ENCODE results near the gene TTC28. TPM values are rescaled to one million over a fixed set of nuclear protein-coding genes. Genes with fewer than 3 reads are reported as not detected.

Gene TTC28
- total RNA-seq, 3 donors from 2014 or later: 0.66 to 0.90 (median 0.71) TPM

GRCh38 chr22:28241656-28242290 is 437.9 kb downstream of the TTC28 start:
- no peaks in the 10 kb centered on the region for H3K4me1 Mint-ChIP-seq (ENCODE audit: low read depth)
- no peaks in the 10 kb centered on the region for H3K9me3 Mint-ChIP-seq
- H3K36me3 Mint-ChIP-seq (ENCODE audit: insufficient read depth): no peaks in the 10 kb centered on the region
- no peak for DNase-seq
- H3K27me3 Mint-ChIP-seq (ENCODE audit: low read depth): no peaks in the 10 kb centered on the region
- no peak overlapping the region for H3K4me3 Mint-ChIP-seq
- no peak for ATAC-seq

GRCh38 chr22:28239941-28240340 is 439.7 kb downstream of the TTC28 start:
- no peak for DNase-seq
- Mint-ChIP-seq H3K4me3 (no peak overlapping the region), H3K27me3 (ENCODE audit: low read depth) (no peaks in the 10 kb centered on the region), H3K36me3 (ENCODE audit: insufficient read depth) (no peaks in the 10 kb centered on the region), H3K9me3 (no peaks in the 10 kb centered on the region), H3K4me1 (ENCODE audit: low read depth) (no peaks in the 10 kb centered on the region)
- ATAC-seq: no peak

GRCh38 chr22:28237783-28238182 is 441.9 kb downstream of the TTC28 start:
- Mint-ChIP-seq H3K4me1 (ENCODE audit: low read depth) (no peaks in the 10 kb centered on the region), H3K36me3 (ENCODE audit: insufficient read depth) (no peaks in the 10 kb centered on the region), H3K4me3 (no peak overlapping the region), H3K27me3 (ENCODE audit: low read depth) (no peaks in the 10 kb centered on the region), H3K9me3 (no peaks in the 10 kb centered on the region)
- ATAC-seq (no peak), DNase-seq (no peak)

DNA sequence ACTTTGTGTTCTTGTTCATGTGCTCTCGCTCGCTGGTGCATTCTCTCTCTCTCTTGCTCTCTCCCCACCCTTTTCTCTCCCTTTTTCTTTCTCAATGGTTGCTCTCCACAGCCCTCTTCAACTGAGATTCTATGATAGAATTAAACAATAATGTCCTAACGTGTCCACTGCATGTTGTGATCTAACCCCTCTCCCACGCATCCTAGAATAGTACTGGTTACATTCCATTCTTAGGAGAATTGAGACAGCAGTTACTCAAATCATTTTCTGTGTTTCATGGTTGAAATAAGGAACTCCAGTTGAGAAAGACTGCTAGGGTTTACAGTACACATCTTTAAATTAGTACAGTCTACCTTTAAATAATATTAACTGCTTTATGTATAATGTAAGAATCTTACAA is 442.5 kb downstream of the TTC28 start:
- H3K36me3 Mint-ChIP-seq (ENCODE audit: insufficient read depth): no peaks in the 10 kb centered on the region
- ATAC-seq (no peak), DNase-seq (no peak)
- no peaks in the 10 kb centered on the region for H3K9me3 Mint-ChIP-seq
- no peaks in the 10 kb centered on the region for H3K4me1 Mint-ChIP-seq (ENCODE audit: low read depth)
- H3K27me3 Mint-ChIP-seq (ENCODE audit: low read depth): no peaks in the 10 kb centered on the region
- no peak overlapping the region for H3K4me3 Mint-ChIP-seq

DNA sequence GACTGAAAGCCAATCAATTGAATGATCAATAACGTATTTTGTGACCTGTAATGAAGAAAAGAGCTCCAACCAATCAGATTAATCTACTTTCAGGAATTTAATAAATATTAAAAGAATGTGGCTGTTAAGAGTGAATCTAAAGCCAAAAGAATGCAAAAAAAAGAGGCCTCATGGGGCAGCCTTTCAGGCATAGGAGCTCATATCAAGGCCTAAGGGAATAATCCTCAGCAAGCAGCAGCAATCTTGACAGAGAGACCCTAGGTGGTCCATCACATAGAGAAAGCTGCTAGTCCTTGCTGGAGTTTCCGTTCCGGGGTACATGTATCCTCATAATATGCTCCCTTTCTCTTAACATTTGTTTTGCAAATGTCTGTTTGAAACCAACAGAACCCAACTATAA is 447.4 kb downstream of the TTC28 start:
- Mint-ChIP-seq H3K36me3 (ENCODE audit: insufficient read depth) (no peaks in the 10 kb centered on the region), H3K4me1 (ENCODE audit: low read depth) (no peaks in the 10 kb centered on the region), H3K4me3 (no peak overlapping the region), H3K9me3 (no peaks in the 10 kb centered on the region), H3K27me3 (ENCODE audit: low read depth) (peaks cover 2% of the 10 kb centered on the region)
- ATAC-seq: no peak
- no peak for DNase-seq

GRCh38 chr22:28231441-28231840 is 448.2 kb downstream of the TTC28 start:
- DNase-seq (no peak), ATAC-seq (no peak)
- no peaks in the 10 kb centered on the region for H3K9me3 Mint-ChIP-seq
- H3K4me3 Mint-ChIP-seq: no peak overlapping the region
- peaks cover 4% of the 10 kb centered on the region for H3K27me3 Mint-ChIP-seq (ENCODE audit: low read depth)
- H3K36me3 Mint-ChIP-seq (ENCODE audit: insufficient read depth): no peaks in the 10 kb centered on the region
- no peaks in the 10 kb centered on the region for H3K4me1 Mint-ChIP-seq (ENCODE audit: low read depth)

- no peak for ATAC-seq
- Mint-ChIP-seq H3K36me3 (ENCODE audit: insufficient read depth) (no peaks in the 10 kb centered on the region), H3K27me3 (ENCODE audit: low read depth) (peaks cover 7% of the 10 kb centered on the region), H3K4me1 (ENCODE audit: low read depth) (no peaks in the 10 kb centered on the region), H3K9me3 (no peaks in the 10 kb centered on the region), H3K4me3 (no peak overlapping the region)
- DNase-seq: no peak
Measured at GRCh38 chr22:28230671-28231070, 449.0 kb downstream of the TTC28 start.

- H3K27me3 Mint-ChIP-seq (ENCODE audit: low read depth): peaks cover 7% of the 10 kb centered on the region
- no peaks in the 10 kb centered on the region for H3K4me1 Mint-ChIP-seq (ENCODE audit: low read depth)
- DNase-seq (no peak), ATAC-seq (no peak)
- no peak overlapping the region for H3K4me3 Mint-ChIP-seq
- H3K9me3 Mint-ChIP-seq: no peaks in the 10 kb centered on the region
- H3K36me3 Mint-ChIP-seq (ENCODE audit: insufficient read depth): no peaks in the 10 kb centered on the region
Measured at GRCh38 chr22:28229566-28230485, 449.8 kb downstream of the TTC28 start.

DNA sequence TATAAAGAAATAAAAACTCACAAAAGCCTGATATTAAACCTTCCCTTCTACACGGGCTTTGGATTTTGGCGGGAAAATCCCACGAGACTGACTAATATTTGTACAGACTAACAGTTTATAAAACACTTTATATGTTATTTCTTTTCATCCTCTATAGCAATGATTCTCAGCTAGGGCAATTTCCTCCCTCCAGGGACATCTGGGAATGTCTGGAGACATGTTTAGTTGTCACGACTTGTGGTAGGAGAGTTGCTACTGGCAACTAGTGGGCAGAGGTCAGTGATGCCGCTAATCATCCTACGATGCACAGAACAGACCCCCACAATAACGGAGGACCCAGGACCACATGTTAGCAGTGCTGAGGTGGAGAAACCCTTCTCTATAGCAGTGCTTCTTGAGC is 455.8 kb downstream of the TTC28 start:
- ATAC-seq (no peak), DNase-seq (no peak)
- Mint-ChIP-seq H3K4me3 (no peak overlapping the region), H3K27me3 (ENCODE audit: low read depth) (peaks cover 7% of the 10 kb centered on the region), H3K9me3 (no peaks in the 10 kb centered on the region), H3K4me1 (ENCODE audit: low read depth) (no peaks in the 10 kb centered on the region), H3K36me3 (ENCODE audit: insufficient read depth) (no peaks in the 10 kb centered on the region)

- ATAC-seq (no peak), DNase-seq (no peak)
- H3K36me3 Mint-ChIP-seq (ENCODE audit: insufficient read depth): no peaks in the 10 kb centered on the region
- H3K27me3 Mint-ChIP-seq (ENCODE audit: low read depth): peaks cover 7% of the 10 kb centered on the region
- no peak overlapping the region for H3K4me3 Mint-ChIP-seq
- H3K4me1 Mint-ChIP-seq (ENCODE audit: low read depth): no peaks in the 10 kb centered on the region
- no peaks in the 10 kb centered on the region for H3K9me3 Mint-ChIP-seq
Measured at GRCh38 chr22:28222976-28223745, 456.5 kb downstream of the TTC28 start.

GRCh38 chr22:28222571-28222970 is 457.1 kb downstream of the TTC28 start:
- H3K9me3 Mint-ChIP-seq: no peaks in the 10 kb centered on the region
- H3K4me1 Mint-ChIP-seq (ENCODE audit: low read depth): no peaks in the 10 kb centered on the region
- H3K4me3 Mint-ChIP-seq: no peak overlapping the region
- no peak for DNase-seq
- H3K27me3 Mint-ChIP-seq (ENCODE audit: low read depth): peaks cover 6% of the 10 kb centered on the region
- no peaks in the 10 kb centered on the region for H3K36me3 Mint-ChIP-seq (ENCODE audit: insufficient read depth)
- ATAC-seq: no peak

- no peak for DNase-seq
- no peak overlapping the region for H3K4me3 Mint-ChIP-seq
- H3K4me1 Mint-ChIP-seq (ENCODE audit: low read depth): no peaks in the 10 kb centered on the region
- H3K27me3 Mint-ChIP-seq (ENCODE audit: low read depth): peaks cover 6% of the 10 kb centered on the region
- no peaks in the 10 kb centered on the region for H3K9me3 Mint-ChIP-seq
- ATAC-seq: no peak
- no peaks in the 10 kb centered on the region for H3K36me3 Mint-ChIP-seq (ENCODE audit: insufficient read depth)
Measured at GRCh38 chr22:28222052-28222451, 457.6 kb downstream of the TTC28 start.

- no peak overlapping the region for H3K4me3 Mint-ChIP-seq
Measured at GRCh38 chr22:28220626-28221363, 458.8 kb downstream of the TTC28 start.

GRCh38 chr22:28217277-28217676 is 462.4 kb downstream of the TTC28 start:
- H3K36me3 Mint-ChIP-seq (ENCODE audit: insufficient read depth): no peaks in the 10 kb centered on the region
- peaks cover 2% of the 10 kb centered on the region for H3K27me3 Mint-ChIP-seq (ENCODE audit: low read depth)
- H3K4me3 Mint-ChIP-seq: no peak overlapping the region
- H3K9me3 Mint-ChIP-seq: no peaks in the 10 kb centered on the region
- no peaks in the 10 kb centered on the region for H3K4me1 Mint-ChIP-seq (ENCODE audit: low read depth)
- ATAC-seq: no peak
- no peak for DNase-seq

More at GRCh38 chr22:28220626-28221363, 458.8 kb downstream of the TTC28 start:
- Mint-ChIP-seq H3K27me3 (ENCODE audit: low read depth) (no peaks in the 10 kb centered on the region), H3K4me1 (ENCODE audit: low read depth) (no peaks in the 10 kb centered on the region), H3K9me3 (no peaks in the 10 kb centered on the region), H3K36me3 (ENCODE audit: insufficient read depth) (no peaks in the 10 kb centered on the region)
- ATAC-seq: no peak
- no peak for DNase-seq

Measured in activated T-cell treated with anti-CD3 and anti-CD28 coated beads, Interleukin-2, amount 50 U/mL, for 4 hours (primary cell).